GM21367 (cell line): Measurements from ENCODE around the gene MAPKAPK3.

Source experiments
- ATAC-seq: cut with Tn5 transposase; IDR thresholded peaks from one replicate; pipeline ENCODE4 v1.9.1; 2021; ENCODE audit not compliant: unreplicated experiment

MAPKAPK3 gene

DNA sequence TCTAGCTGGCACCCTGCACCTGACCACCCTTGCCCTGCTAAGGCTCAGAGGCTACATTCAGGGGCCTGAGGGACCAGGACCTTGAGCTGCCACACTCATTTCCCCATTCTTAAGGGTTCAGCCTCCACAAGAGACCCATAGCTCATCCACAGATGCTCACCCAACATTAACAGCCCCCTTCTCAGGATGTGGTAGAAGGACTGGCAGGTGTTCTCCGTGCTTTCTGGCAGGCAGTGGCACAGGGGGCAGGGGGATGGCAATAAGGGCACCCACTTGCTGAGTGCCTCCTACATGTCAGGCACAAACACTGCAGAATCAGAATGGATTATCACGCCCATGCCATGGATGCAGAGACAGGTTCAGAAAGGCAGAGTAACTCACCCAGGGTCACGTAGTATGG, 9.4 kb downstream of the MAPKAPK3 start:
- no peak for ATAC-seq

DNA sequence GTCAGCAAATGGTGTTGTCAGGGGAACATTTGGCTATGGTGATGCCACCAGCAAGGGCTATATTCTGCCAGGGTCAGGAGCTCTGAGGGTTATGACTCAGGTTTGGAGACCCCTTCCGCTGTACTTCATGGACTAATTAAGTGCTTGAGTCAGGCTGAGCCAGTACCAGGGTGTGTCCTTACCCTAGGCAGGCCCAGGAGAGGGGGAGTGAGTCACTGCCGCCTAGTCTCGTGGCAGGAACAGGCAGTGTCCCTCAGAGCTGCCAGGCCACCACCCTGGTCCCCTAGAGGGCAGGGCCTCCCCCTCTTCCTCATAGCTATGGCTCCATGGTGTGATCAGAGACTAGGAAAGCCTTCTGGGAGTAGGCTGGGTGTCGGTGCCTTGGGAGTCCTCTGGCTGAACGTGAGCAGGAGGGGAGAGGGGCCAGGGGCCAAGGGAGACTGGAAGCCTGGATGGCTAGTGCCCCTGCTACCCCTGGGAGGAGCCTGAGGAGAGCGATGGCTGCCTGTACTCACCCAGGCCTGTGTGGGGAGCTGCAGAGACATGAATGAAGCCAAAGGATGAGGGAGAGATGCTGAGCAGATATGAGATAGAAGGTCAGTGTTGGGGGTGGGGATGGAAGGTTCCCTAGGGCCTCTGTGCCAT, 10.6 kb downstream of the MAPKAPK3 start:
- ATAC-seq, result no peak

DNA sequence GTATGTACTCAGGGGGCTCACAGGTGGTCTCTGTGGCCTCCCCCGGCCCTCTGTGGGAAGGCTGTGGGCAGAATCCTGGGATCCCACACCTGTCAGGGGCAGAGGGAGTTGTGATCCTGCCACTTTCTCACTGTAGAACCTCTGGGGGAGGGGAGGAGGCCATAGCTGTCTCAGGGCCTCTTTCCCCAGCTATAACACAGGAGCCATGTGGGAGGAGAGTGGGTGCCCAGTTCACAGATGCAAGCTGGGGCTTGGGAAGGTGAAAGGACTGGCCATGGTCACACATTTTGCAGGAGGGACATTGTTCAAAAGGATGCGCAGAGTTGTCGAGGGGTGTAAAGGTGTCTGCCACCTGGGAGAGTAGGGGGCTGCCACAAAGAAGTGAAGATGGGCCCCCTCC, 11.7 kb downstream of the MAPKAPK3 start:
- ATAC-seq, result no peak

DNA sequence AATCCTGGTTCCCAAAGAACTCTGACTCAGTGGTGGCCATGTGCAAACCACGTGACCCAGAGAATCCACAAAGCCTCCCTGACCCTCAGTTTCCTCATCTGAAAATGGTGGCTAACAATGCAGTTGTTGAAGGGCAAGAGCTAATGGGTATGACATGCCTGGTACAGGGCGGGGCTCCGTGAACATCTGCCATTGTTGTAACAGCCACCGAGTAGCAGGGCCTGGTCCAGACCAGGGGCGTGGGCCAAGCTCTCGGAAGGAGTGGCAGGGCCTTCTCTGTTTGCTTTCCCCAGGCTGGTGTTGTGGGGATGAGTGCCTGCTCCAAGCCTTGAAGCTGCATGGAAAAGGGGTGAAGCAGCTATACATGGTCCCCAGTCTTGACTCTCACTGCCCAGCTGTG, 13.4 kb downstream of the MAPKAPK3 start:
- no peak for ATAC-seq

DNA sequence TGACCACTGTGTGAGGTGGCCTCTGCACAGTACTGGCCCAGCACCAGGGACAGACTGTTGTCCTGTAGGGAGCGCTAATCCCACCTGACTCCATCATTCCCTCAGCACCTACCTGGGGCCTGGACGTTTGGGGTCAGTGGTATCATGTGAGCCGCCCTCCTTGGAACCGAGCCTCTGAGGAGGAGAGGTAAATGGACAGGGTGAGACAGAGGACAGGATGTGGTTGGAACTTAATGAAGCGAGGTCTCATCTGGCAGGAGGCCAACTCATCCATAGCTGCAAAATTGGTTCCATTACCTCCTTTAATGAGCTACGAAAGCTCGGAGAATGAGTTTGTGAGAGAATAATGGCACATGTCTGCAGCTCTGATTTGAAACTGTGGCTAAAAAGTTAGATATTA, 13.9 kb downstream of the MAPKAPK3 start:
- ATAC-seq, result no peak

DNA sequence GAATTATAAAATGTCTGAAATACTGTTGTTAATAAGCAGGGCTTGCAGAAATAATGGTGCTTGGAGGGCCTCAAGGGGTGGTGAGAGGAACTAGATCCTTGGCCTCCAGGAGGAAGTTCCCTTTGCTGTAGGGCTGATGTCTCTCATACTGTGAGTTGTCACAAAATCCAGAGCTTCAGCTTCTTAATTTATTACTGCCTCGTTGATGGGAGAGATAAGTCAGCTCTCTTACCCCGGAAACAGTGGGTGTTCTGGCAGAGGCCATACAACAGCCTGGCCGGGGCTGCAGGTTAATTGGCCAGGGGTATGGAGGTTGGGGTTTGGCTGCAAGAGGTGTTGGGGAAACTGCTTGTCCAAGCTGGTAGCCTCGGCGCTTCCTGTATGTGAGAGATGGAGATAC, 15.5 kb downstream of the MAPKAPK3 start:
- no peak for ATAC-seq

DNA sequence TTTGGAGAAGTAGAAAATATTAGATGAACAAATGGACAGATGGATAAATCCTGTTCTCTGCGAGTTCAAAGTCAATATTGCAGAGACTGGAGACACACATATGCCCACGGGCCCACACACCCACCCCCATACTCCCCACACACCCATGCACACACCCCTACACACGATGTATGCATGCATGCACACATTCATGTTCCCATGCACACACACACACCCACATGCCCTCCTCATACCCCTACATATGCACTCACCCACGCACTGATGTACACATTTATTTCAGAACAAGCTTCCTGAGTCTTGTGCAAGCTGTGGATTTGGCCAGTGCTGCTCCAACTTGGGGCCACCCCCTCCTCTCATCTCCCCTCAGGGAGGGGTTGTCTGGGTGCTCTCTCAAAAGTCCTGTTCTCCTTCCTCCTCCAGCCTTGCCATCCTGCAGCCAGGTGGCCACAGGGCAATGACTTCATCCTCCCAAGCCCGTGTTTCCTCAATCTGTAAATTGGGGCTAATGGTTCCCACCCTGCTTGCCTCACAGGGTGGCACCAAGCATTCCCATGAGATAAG, 16.4 kb downstream of the MAPKAPK3 start:
- ATAC-seq, result no peak

DNA sequence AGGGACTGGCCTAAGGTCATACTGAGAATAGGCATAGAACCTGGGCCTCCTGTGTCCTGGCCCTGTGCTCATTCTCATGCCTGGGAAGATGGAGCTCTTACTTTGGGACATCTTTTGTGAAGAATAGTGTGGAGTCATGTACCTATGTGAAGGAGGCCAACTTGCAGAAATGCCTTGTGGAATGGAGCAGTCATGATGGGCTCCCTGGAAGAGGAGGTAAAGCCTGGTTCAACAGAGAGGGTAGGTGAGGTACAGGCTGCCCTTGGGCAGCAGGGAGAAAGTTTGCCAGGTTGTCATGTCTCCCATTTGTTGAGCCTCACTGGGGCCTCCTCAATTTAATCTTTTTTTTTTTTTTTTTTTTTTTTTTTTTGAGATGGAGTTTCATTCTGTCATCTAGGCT, 18.1 kb downstream of the MAPKAPK3 start:
- no peak for ATAC-seq

DNA sequence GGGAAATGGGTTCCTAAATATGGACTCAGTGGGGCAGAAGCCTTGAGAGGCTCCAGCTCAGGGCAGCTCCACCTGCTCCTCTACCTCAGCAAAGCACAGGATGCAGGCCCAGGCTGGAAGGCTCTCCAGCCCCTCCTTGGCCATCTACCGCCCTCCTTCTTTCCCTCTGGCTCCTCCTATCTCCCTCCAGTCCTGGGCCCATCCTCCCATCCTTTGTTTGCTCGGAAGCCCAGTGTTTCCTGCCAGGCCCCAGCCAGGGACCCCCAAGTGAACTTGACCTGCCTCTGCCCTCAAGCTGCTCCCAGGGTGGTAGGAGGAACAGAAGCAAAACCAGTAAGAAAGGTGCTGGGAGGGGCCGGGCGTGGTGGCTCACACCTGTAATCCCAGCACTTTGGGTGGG, 20.1 kb downstream of the MAPKAPK3 start:
- ATAC-seq, result no peak

DNA sequence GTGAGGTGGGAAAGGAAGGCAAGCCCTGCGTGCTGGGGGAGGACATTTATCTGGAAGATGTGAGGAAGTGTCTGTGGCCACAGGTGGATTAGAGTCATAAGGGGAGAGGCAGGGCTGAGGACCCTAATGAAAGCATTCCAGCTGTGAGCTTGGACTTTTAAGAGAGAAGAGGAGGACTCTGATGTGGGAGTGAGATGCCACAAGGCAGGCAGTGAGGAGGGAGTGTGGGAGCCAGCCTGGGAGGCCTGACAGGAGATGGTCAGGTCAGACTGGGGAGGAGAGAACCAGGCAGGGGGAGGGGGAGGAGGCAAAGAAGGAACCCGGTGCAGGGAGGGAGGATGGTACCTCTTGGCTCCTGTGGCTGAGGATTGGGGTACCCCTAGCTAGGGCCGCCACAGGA, 21.0 kb downstream of the MAPKAPK3 start:
- no peak for ATAC-seq

DNA sequence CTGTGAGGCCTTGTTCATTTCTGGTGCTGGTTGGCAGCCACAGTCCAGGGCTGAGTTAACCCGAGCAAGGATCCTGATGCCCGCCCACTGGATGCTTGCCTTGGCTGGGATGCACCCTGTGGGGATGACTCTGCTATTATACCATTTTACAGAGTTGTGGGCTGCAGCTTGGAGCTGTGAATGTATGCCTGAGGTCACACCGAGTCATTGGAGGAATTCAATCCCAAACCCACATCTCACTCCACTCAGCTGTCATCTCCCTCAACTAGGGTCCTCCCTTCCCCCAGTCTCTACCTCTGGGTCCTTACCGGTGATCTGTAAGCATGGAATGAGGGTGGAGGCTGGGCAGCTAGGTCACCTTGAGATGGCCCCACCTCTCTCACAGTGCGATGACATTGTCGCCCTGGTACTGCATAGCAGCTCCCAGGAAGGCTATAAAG, 22.1 kb downstream of the MAPKAPK3 start:
- ATAC-seq, result no peak

DNA sequence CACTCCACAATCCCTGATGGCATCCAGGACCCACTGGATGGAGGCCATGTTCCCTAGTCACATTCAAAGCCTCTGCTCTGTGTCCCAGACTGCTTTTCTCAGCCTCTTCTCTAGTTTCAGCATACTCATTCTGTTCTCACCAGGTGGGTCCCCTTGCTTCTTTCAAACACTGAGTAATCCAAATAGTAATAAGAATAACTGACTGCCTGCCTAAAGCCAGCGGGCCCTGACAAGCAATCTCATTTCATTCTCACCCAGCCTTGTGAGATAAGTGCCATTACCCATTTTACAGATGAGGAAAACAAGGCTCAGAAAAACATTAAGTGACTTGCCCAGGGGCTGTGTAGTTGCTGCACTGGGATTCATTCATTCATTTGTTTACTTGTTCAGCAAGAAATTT, 25.4 kb downstream of the MAPKAPK3 start:
- no peak for ATAC-seq

DNA sequence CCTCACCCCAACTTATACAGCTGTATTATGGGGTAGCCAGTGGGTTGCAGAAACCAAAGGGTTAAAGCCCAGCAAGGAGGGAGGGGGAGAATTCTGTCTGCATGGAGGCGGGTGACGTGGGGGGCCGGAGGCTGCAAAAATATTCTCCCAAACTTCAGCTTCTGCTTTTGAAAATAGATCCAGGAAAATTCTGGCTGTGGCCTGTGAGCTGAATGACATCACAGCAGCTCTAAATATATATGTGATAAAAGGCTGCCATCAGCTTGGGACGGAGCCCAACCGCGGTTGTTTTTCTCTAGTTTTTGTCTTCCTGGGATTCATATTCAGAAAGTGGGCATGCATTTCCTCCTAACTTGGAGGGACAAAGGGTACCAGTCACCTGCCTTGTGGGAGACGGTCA, 27.6 kb downstream of the MAPKAPK3 start:
- ATAC-seq, result no peak

DNA sequence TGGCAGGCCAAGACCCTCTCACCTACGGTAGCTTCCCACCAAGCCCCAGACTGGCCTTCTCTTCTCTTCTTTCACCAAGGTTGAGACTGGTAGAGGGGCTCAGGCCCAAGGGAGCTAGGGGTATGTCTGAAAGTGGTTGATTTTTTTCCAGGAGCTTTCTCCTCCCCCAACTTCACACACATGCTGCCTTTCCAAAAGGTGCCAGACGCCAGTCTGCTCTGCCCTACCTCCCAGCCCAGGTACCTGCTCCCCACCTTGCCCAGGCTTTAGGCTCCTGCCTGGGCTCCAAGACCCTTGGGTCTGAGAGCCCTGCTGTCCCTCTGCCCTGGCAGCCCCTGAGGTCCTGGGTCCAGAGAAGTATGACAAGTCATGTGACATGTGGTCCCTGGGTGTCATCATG, 28.4 kb downstream of the MAPKAPK3 start:
- ATAC-seq, result no peak

DNA sequence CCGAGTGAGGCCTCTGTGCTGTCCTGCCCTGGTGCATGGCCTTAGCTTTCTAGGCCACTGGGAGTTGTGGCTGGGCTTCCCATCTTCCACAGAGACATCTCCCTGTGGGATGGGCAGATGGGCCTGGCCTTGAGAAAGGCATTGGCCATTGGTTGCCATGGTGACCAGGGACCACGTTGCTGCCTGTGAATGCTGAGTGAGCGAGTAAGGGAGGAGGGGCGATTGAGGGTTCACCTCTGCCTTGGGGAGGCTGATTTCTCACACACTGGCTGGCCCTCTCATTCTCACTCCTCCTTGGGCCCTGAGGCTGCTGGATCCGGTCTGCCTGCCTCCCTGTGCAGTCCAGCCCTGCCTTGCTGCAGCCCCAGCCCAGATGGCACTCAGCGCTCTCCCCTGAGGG, 31.4 kb downstream of the MAPKAPK3 start:
- no peak for ATAC-seq

DNA sequence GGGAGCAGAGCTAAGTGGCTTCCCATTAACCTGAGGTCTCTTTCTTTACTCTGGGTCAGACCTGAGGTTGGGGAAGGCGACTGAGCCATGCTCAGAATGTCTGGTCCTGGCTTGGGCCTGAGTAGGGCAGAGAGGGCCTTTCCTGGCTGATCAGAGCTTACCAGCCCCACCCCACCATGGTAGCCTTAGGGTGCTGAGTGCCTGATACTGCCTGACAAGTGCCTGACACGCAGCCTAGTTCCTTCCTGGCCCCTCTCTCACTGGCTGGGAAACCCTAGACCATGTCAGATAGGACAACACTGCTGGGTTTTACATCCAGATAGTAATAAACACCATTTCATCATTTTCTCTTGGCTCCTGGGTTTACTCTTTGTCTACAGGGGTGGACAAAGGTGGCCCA, 32.0 kb downstream of the MAPKAPK3 start:
- ATAC-seq, result no peak

DNA sequence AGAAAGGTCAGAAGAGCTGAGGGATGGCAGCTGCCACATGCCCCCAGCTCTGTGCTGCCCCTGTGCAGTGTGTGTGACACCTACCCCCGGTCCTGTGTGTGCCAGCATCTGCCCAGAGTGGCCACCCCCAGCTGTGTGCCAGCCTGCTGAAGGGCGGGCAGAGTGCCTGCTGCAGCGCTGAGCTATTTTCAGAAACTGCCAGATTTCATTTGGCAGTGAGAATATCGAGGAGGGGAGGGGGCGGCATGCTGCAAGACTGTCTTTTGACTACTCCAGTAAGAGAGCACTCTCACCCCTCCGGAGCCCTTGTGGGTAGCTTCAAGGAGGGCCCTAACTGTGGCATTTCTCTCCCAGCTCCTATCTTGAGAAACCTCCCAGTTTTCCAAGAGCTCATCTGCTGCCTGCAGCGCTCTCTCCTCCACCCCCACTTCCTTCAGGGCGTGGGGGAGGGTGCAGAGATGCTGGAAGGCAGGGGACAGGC, 32.5 kb downstream of the MAPKAPK3 start:
- no peak for ATAC-seq

DNA sequence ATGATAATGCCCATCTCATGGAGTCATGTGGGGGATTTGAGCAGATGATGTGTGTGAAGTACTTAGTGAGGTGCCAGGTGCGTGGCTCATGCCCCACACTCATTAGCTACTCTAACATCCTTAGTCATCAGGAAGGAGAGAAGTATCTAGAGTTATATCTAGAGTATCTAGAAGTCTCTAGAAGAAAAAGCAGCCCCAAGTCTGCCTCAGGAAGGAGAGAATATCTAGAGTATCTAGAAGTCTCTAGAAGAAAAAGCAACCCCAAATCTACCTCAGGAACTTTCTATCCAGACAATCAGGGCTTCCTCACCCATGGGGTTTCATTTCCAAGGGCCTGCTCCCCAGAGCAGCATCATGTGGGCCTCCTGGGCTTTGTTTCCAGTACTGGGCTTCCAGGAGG, 33.1 kb downstream of the MAPKAPK3 start:
- ATAC-seq, result no peak

DNA sequence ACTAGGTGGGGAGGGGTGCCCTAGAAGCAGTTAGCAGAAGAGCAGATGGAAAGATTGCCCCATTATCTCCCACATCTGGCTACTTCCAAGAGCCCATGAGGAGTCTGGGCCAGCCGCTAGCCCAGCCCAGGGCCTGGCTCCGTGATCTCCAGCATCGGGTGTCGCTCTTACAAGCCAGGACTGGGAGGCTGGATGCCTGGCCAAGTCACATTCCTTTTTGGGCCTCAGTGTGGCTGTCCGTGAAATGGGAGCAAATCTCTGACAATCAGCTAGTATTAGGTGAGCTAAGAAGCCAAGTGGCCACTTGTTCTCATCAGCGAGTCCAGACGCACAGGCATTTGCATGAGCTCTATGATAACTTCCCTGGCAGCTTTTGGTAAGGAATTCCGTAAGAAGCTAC, 34.5 kb downstream of the MAPKAPK3 start:
- ATAC-seq, result no peak

DNA sequence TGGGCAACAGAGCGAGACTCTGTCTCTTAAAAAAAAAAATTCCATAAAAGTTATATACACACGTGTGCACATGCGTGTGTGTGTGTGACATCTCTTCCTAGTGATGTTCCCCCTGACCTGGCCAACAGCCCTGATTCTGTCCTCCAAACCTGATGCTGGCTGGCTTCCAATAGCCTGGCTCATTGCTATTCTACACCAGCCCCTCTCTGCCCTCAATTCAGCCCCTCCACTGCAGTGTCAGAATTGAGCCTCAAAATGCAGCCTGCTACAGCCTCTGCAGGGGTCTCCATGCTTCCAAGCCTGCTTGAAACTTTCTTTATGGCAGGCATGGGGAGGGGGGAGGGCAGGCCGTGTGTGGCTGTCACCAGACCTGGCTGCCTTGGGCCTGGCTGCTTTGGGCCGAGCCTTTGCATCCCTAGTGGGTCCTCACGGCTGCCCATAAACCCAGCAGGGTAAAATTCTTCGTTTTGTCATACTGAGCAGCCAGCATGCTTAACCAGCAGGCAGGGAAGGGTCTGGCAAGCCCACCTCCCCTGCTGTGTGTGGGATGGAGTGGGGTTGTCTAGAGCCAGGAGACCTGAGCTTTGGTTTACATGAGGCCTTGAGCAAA, 35.1 kb downstream of the MAPKAPK3 start:
- no peak for ATAC-seq

DNA sequence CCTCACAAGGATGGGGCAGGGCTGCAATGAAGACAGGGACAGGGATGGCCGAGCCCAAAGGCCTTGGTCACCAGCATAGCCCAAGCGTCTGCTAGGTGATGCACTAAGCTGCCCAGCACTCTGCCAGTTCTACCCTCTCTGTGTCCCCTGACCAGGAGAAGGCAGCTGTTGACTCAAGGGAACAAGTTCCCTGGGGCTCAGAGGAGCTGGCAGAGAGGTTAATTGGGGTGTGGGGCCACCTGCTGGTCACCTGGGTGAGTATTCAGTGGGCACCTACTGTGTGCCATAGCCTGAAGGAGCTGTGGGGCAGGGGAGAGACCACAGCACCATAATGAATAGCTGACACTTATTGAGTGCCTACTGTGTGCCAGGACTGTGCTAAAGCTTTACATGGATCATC, 35.8 kb downstream of the MAPKAPK3 start:
- ATAC-seq, result no peak

DNA sequence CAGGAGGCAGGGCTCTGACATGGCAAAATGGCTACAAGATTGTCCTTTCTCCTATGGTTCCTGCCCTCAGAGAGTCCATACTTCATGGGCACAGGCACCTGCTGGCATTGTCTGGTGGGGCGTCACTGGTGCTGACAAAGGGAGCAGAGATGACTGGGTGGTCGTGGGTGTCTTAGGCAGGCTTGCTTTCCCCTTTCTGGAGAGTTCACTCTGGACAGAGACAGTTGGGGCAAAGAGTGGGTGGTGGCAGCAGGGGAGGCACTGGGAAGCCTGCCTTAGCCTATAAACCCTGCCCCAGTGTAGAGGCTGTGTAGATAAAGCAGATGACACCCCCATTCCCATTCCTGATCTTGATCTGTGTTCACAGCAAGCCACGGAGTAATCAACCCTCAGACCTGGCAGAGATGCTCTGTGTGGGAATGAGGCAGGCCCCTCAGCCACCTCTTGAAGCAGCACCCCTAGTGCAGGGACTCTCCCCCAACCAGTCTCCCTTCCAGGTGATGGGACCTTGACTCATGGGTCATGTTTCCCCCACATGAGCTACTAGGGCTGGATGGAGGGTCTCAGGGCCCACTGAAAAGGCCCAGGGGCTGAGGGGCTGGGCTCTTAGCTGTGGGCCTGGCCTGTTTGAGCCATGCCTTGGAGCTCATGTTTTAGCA, 37.1 kb downstream of the MAPKAPK3 start:
- no peak for ATAC-seq
